ENCODE measurements around the gene NAB1. TPM values are rescaled to one million over a fixed set of nuclear protein-coding genes. Genes with fewer than 3 reads are reported as not detected.

NAB1 gene
- total RNA-seq, 1 donor from 2014 or later, result 39.7 TPM

DNA sequence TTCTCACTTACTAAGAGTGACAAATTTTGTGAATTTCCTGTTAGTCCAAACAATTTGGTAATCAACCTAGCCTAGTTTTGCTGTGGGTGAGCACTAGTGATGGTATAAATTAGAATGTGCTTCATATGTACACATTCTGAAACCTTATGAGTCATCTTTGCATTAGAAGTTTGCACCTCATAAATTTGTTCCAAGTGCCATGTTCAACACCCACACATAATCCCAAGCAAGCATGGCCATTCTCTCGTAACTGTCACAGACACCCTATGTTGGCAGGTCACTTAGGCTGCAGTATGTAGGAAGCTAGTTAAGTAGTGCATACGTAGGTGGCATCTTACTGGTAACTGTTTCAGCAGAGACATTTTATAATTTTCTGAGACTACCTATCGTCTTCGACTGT is 46.9 kb downstream of the NAB1 start:
- Mint-ChIP-seq H3K27ac (no peak overlapping the region), H3K4me1 (ENCODE audit: unreplicated experiment) (peaks cover 10% of the 10 kb centered on the region), H3K9me3 (no peaks in the 10 kb centered on the region), H3K27me3 (no peaks in the 10 kb centered on the region), H3K4me3 (no peak overlapping the region), H3K36me3 (peaks cover 12% of the 10 kb centered on the region)
- DNase-seq (ENCODE audit: extremely low spot score, unreplicated experiment), result no peak
- TF ChIP-seq, protein P1, sequence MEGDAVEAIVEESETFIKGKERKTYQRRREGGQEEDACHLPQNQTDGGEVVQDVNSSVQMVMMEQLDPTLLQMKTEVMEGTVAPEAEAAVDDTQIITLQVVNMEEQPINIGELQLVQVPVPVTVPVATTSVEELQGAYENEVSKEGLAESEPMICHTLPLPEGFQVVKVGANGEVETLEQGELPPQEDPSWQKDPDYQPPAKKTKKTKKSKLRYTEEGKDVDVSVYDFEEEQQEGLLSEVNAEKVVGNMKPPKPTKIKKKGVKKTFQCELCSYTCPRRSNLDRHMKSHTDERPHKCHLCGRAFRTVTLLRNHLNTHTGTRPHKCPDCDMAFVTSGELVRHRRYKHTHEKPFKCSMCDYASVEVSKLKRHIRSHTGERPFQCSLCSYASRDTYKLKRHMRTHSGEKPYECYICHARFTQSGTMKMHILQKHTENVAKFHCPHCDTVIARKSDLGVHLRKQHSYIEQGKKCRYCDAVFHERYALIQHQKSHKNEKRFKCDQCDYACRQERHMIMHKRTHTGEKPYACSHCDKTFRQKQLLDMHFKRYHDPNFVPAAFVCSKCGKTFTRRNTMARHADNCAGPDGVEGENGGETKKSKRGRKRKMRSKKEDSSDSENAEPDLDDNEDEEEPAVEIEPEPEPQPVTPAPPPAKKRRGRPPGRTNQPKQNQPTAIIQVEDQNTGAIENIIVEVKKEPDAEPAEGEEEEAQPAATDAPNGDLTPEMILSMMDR (conservative IDR thresholded peaks at IDR 0.05), result no peak

- Mint-ChIP-seq H3K27me3 (no peaks in the 10 kb centered on the region), H3K27ac (no peak overlapping the region), H3K9me3 (no peaks in the 10 kb centered on the region), H3K4me3 (no peak overlapping the region), H3K36me3 (peaks cover 8% of the 10 kb centered on the region), H3K4me1 (ENCODE audit: unreplicated experiment) (peaks cover 10% of the 10 kb centered on the region)
- DNase-seq (ENCODE audit: extremely low spot score, unreplicated experiment), result no peak
- TF ChIP-seq, protein P1 (conservative IDR thresholded peaks at IDR 0.05), result no peak
These were observed 48.0 kb downstream of the NAB1 start for GRCh38 chr2:190696792-190697398.

- H3K36me3 Mint-ChIP-seq, result peaks cover 8% of the 10 kb centered on the region
- H3K4me3 Mint-ChIP-seq, result no peak overlapping the region
- no peak for DNase-seq (ENCODE audit: extremely low spot score, unreplicated experiment)
- H3K27ac Mint-ChIP-seq, result no peak overlapping the region
- H3K9me3 Mint-ChIP-seq, result no peaks in the 10 kb centered on the region
- H3K27me3 Mint-ChIP-seq, result no peaks in the 10 kb centered on the region
- TF ChIP-seq, protein P1 (conservative IDR thresholded peaks at IDR 0.05), result no peak
- H3K4me1 Mint-ChIP-seq (ENCODE audit: unreplicated experiment), result peaks cover 10% of the 10 kb centered on the region
These were observed 48.5 kb downstream of the NAB1 start for GRCh38 chr2:190697421-190697820.

DNA sequence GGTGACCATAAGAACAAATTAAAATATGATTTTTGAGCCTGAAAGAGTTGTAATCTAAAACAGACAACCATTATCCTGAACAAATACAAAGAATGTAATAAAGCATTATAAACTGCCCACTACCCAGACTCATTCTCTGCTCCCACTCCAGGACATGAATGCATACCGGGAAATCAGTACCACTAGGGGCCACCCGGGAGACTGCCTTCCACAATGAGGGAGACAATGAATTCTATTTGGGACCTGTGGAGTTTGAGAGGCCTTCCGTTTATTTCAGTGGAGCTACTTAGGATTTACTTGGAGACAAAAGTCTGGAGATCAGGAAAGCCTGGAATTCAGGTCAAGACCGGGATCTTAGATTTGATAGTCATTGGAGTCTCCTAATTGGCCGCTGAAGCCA is 50.0 kb downstream of the NAB1 start:
- H3K4me1 Mint-ChIP-seq (ENCODE audit: unreplicated experiment), result peaks cover 10% of the 10 kb centered on the region
- no peak overlapping the region for H3K27ac Mint-ChIP-seq
- TF ChIP-seq, protein P1 (conservative IDR thresholded peaks at IDR 0.05), result peak; percentile 61

DNA sequence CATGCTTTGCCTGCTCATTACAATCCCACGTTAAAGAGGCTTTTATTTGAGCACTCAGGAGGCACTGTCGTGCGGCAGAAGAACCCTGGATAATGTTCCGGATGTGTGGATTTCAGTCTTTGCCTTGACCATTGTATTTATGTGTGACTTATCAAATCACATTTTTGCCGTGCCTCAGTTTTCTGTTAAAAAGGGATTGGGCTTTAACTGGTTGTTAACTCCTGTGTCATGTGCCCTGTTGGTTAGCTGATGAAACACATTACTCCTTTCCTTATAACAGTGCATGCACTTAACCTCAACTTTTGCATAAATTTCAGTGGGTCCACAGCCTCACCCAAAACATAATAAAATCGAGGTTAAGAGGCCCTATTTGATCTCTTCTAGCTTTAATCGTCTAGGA is 52.7 kb downstream of the NAB1 start:
- Mint-ChIP-seq H3K27me3 (no peaks in the 10 kb centered on the region), H3K4me3 (no peak overlapping the region), H3K27ac (no peak overlapping the region), H3K9me3 (no peaks in the 10 kb centered on the region), H3K36me3 (no peaks in the 10 kb centered on the region), H3K4me1 (ENCODE audit: unreplicated experiment) (peaks cover 10% of the 10 kb centered on the region)
- TF ChIP-seq, protein P1 (conservative IDR thresholded peaks at IDR 0.05), result no peak
- DNase-seq (ENCODE audit: extremely low spot score, unreplicated experiment), result no peak

More for the DNA sequence above, 50.0 kb downstream of the NAB1 start:
- Mint-ChIP-seq H3K4me3 (no peak overlapping the region), H3K27me3 (no peaks in the 10 kb centered on the region), H3K9me3 (no peaks in the 10 kb centered on the region), H3K36me3 (no peaks in the 10 kb centered on the region)
- no peak for DNase-seq (ENCODE audit: extremely low spot score, unreplicated experiment)
